Calu3 (cell line): ENCODE data around the gene QDPR. TPM values are rescaled to one million over a fixed set of nuclear protein-coding genes. Genes with fewer than 3 reads are reported as not detected.

ENCODE experiments used
- BruUV-seq: library from RNA; stranded (reverse); fragments of 400-500 nt; replicated peaks from 2 replicates; lab custom pipeline; 2021; lab: Mats Ljungman, UMichigan
- CTCF ChIA-PET: fragments of 300-600 bp; sonication (Branson Sonifier 250); formaldehyde crosslinking; loops from one replicate; lab custom pipeline; 2022; ENCODE audit warnings: antibody characterized with exemption; lab: Charles Lee
- DNase-seq: peaks from one replicate; pipeline ENCODE4 v3.0.0; 2022
- H3K27ac Mint-ChIP-seq: one replicate; pipeline ENCODE4 v1.8.0; 2022; ENCODE audit warnings: mixed read lengths; ENCODE audit not compliant: unreplicated experiment
- H3K27me3 Mint-ChIP-seq: one replicate; pipeline ENCODE4 v1.8.0; 2022; ENCODE audit warnings: mixed read lengths; ENCODE audit not compliant: unreplicated experiment
- H3K36me3 Mint-ChIP-seq: one replicate; pipeline ENCODE4 v1.8.0; 2022; ENCODE audit warnings: mild to moderate bottlenecking, moderate library complexity, mixed read lengths; ENCODE audit not compliant: insufficient read depth, unreplicated experiment
- H3K4me1 Mint-ChIP-seq: one replicate; pipeline ENCODE4 v1.8.0; 2022; ENCODE audit warnings: mild to moderate bottlenecking, low read depth, mixed read lengths; ENCODE audit not compliant: unreplicated experiment
- H3K4me3 Mint-ChIP-seq: one replicate; pipeline ENCODE4 v1.8.0; 2022; ENCODE audit warnings: mild to moderate bottlenecking, low read depth, moderate library complexity, mixed read lengths; ENCODE audit not compliant: unreplicated experiment
- H3K9me3 Mint-ChIP-seq: one replicate; pipeline ENCODE4 v1.8.0; 2022; ENCODE audit warnings: low read depth, mixed read lengths; ENCODE audit not compliant: unreplicated experiment
- intact Hi-C: fragments of 100-400 bp; cut with micrococcal nuclease; formaldehyde crosslinking; loops from one replicate; pipeline ENCODE4 v1.10.0; 2022; ENCODE audit not compliant: unreplicated experiment
- total RNA-seq: library from RNA; stranded (reverse); gene quantifications from 2 replicates; pipeline ENCODE4 v1.2.3, GENCODE V29; 2022
- TF ChIP-seq, protein P1 (sequence below): fragments of 200-600 bp; IDR thresholded peaks from one replicate; pipeline ENCODE4 v1.8.0; 2022; ENCODE audit warnings: antibody characterized with exemption; ENCODE audit not compliant: unreplicated experiment

The QDPR gene
- total RNA-seq, 1 experiment from 2014 or later, result 24.8 TPM

DNA sequence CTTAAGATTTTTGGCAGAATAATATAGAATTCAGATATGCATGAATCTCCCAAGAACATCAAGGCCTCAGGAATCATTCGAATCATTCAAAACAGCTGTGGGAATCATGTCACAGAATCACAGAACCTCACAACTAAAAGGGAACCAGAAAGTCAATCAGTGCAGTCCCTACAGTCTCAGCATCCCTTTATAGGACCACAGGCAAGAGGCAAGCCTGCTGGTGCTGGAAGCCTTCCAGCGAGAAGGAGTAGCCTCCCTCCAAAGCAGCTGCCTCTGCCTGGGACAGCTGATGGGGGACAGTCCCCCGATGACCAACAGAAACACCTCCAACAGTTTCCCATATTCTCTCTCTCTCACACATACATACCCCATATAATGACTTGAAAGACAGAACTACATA, 20.7 kb downstream of the QDPR start:
- CTCF ChIA-PET, result no interaction called here
- Mint-ChIP-seq H3K27me3 (no peaks in the 10 kb centered on the region), H3K4me3 (no peak overlapping the region), H3K36me3 (peaks cover 6% of the 10 kb centered on the region), H3K9me3 (no peaks in the 10 kb centered on the region), H3K27ac (no peak overlapping the region), H3K4me1 (peaks cover 8% of the 10 kb centered on the region)
- no TSS peak for BruUV-seq
- DNase-seq, result no peak
- intact Hi-C loops, result no loop called here
- TF ChIP-seq, protein P1, sequence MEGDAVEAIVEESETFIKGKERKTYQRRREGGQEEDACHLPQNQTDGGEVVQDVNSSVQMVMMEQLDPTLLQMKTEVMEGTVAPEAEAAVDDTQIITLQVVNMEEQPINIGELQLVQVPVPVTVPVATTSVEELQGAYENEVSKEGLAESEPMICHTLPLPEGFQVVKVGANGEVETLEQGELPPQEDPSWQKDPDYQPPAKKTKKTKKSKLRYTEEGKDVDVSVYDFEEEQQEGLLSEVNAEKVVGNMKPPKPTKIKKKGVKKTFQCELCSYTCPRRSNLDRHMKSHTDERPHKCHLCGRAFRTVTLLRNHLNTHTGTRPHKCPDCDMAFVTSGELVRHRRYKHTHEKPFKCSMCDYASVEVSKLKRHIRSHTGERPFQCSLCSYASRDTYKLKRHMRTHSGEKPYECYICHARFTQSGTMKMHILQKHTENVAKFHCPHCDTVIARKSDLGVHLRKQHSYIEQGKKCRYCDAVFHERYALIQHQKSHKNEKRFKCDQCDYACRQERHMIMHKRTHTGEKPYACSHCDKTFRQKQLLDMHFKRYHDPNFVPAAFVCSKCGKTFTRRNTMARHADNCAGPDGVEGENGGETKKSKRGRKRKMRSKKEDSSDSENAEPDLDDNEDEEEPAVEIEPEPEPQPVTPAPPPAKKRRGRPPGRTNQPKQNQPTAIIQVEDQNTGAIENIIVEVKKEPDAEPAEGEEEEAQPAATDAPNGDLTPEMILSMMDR, result no peak

DNA sequence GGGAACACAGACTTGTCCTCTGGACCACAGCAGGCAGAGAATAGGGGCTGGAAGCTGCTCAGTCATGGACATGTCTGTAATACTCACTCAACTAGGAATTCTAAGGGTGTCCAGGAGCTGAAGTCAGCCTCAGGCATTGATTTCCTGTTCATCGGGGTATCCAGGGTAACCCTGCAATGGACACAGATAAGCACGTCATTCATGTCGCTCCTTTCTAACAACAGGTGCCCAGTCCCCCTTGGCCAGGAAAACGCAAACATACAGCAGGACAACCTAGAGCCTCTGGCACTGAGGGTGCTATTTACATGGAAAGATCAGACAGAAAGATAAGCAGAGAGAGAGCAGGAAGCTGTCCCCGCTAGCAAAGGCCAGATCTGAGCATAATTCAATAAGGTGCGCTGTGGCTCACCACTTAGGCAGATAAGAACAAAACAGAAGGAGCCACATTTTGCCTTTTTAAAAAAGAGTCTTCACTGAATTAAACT, 21.3 kb downstream of the QDPR start:
- CTCF ChIA-PET, result no interaction called here
- intact Hi-C loops, result no loop called here
- BruUV-seq, result no TSS peak

DNA sequence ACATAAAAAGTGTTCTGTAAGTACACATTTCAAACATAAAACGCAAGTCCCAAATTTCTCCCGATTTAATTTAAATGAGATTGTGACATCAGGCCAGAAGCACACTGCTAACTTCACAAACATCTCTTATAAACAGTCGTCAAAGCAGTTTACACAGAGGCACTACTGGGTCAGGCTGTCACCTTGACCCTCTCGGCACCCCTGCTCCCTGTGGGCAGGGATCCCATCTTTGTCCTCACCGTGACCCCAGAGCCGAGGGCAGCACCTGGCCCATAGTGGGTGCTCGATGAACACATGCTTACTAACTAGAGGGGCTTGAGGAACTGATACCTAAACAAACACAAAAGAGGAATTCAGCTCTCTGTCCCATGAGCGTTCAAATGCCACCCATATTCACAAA, 22.2 kb downstream of the QDPR start:
- peaks cover 6% of the 10 kb centered on the region for H3K36me3 Mint-ChIP-seq
- TF ChIP-seq, protein P1, result no peak
- CTCF ChIA-PET, result no interaction called here
- no peak overlapping the region for H3K27ac Mint-ChIP-seq
- H3K9me3 Mint-ChIP-seq, result no peaks in the 10 kb centered on the region
- DNase-seq, result no peak
- intact Hi-C loops, result no loop called here
- peaks cover 8% of the 10 kb centered on the region for H3K4me1 Mint-ChIP-seq
- BruUV-seq, result no TSS peak
- no peak overlapping the region for H3K4me3 Mint-ChIP-seq
- no peaks in the 10 kb centered on the region for H3K27me3 Mint-ChIP-seq

More for the DNA sequence above, 21.3 kb downstream of the QDPR start:
- TF ChIP-seq, protein P1, result no peak
- no peak overlapping the region for H3K27ac Mint-ChIP-seq
- DNase-seq, result no peak
- no peaks in the 10 kb centered on the region for H3K9me3 Mint-ChIP-seq
- no peak overlapping the region for H3K4me3 Mint-ChIP-seq
- peaks cover 6% of the 10 kb centered on the region for H3K36me3 Mint-ChIP-seq
- no peaks in the 10 kb centered on the region for H3K27me3 Mint-ChIP-seq
- H3K4me1 Mint-ChIP-seq, result peaks cover 8% of the 10 kb centered on the region

DNA sequence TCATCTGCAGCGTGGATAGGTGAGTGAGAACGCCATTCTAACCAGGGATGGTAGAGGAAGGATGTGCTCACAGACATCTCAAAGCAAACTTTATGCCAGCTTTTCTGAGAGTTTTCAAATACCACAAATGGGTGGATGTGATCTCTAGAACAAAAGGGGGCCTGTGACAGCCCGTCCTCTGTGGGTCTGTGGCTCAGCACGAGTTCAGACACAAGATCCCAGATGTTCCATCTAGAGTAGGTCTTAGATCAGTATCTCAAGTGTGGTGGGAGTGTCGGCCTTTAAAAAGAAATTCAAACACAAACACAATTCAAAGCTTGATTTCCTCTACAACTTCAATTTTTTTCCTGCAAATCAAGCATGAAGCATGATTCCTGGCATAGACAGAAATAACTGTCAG, 22.8 kb downstream of the QDPR start:
- H3K27me3 Mint-ChIP-seq, result no peaks in the 10 kb centered on the region
- H3K4me3 Mint-ChIP-seq, result no peak overlapping the region
- H3K9me3 Mint-ChIP-seq, result no peaks in the 10 kb centered on the region
- TF ChIP-seq, protein P1, result no peak
- H3K36me3 Mint-ChIP-seq, result peaks cover under 1% of the 10 kb centered on the region
- no peak overlapping the region for H3K27ac Mint-ChIP-seq
- intact Hi-C loops, result no loop called here
- no peak for DNase-seq
- no TSS peak for BruUV-seq
- peaks cover 2% of the 10 kb centered on the region for H3K4me1 Mint-ChIP-seq
- CTCF ChIA-PET, result no interaction called here
